HepG2 (cell line): ENCODE measurements around the gene STIMATE. TPM values are rescaled to one million over a fixed set of nuclear protein-coding genes. Genes with fewer than 3 reads are reported as not detected.

ENCODE experiments used
- ATAC-seq: fragments of 200-7000 bp; cut with Tn5 transposase; 3 replicates; pipeline ENCODE4 v1.9.1; 2020; ENCODE audit warnings: mild to moderate bottlenecking, moderate library complexity
- BruUV-seq: library from RNA; stranded (reverse); fragments of 400-500 nt; replicated peaks from 2 replicates; lab custom pipeline; 2021; lab: Mats Ljungman, UMichigan
- CTCF ChIA-PET: fragments of 300-600 bp; formaldehyde crosslinking; extraction: SDS; loops from one replicate; lab custom pipeline; 2021; ENCODE audit warnings: low total read pairs, inconsistent platforms, low intra/inter-chr PET ratio; lab: Yijun Ruan, JAX
- POLR2A ChIA-PET: fragments of 350-600 bp; sonication (Branson Sonifier 250); formaldehyde crosslinking; loops from one replicate; lab custom pipeline; 2020; ENCODE audit warnings: antibody characterized with exemption, inconsistent platforms; lab: Yijun Ruan, JAX
- DNase-seq: peaks from one replicate; pipeline ENCODE4 v3.0.0-alpha.2; 2015; ENCODE audit warnings: low spot score
- FAIRE-seq: peaks from 3 replicates; lab custom pipeline; 2011; peaks lifted over from hg19 to GRCh38; lab: Jason Lieb, UNC
- H2AFZ ChIP-seq: one replicate; pipeline ENCODE4 v1.6.1; 2011; ENCODE audit warnings: low read length, inconsistent platforms
- H3K27ac ChIP-seq: fragments of 300-600 bp; 3 replicates; pipeline ENCODE4 v1.8.0; 2011; ENCODE audit warnings: mixed run types, mild to moderate bottlenecking, mixed read lengths, low read length, inconsistent platforms; ENCODE audit not compliant: insufficient read depth; ENCODE audit errors: extremely low read length
- H3K27me3 ChIP-seq, 2 experiments: fragments of 200-600 bp in 1 of 2; 2 replicates in 1 of 2; 3 replicates in 1 of 2; pipeline versions ENCODE4 v1.6.0 to v1.8.0; 2011; ENCODE audit warnings: low read length in 2 of 2, mild to moderate bottlenecking in 2 of 2, moderate library complexity in 2 of 2, inconsistent platforms in 1 of 2; ENCODE audit not compliant: insufficient read depth in 2 of 2, control insufficient read depth in 1 of 2
- H3K36me3 ChIP-seq, 2 experiments: fragments of 200-600 bp in 1 of 2; replicated peaks in 1 of 2; 2 replicates in 1 of 2; 3 replicates in 1 of 2; pipeline versions ENCODE4 v1.5.1 to v1.8.0; 2011; ENCODE audit warnings: low read length in 2 of 2, inconsistent platforms in 1 of 2; ENCODE audit not compliant: insufficient read depth in 2 of 2, control insufficient read depth in 1 of 2
- H3K4me1 ChIP-seq: 2 replicates; pipeline ENCODE4 v1.5.1; 2012; ENCODE audit warnings: low read length, inconsistent platforms; ENCODE audit not compliant: insufficient read depth
- H3K4me2 ChIP-seq: 2 replicates; pipeline ENCODE4 v1.6.0; 2011; ENCODE audit warnings: low read depth, low read length, inconsistent platforms
- H3K4me3 ChIP-seq, 3 experiments: fragments of 200-600 bp in 1 of 3; sonication (generic), shearing (Covaris generic) in 1 of 3; replicated peaks in 1 of 3; 2 replicates each; pipeline ENCODE4 v1.5.1; 2011 to 2016; ENCODE audit warnings: low read length in 3 of 3, inconsistent platforms in 2 of 3, low read depth in 2 of 3, mild to moderate bottlenecking in 2 of 3, control low read depth in 1 of 3, mixed read lengths in 1 of 3; ENCODE audit not compliant: insufficient read depth in 1 of 3
- H3K79me2 ChIP-seq: one replicate; pipeline ENCODE4 v1.6.1; 2011; ENCODE audit warnings: low read length, inconsistent platforms; ENCODE audit not compliant: insufficient read depth
- H3K9ac ChIP-seq: 2 replicates; pipeline ENCODE4 v1.6.0; 2011; ENCODE audit warnings: mild to moderate bottlenecking, low read depth, low read length, inconsistent platforms; ENCODE audit not compliant: insufficient read depth
- H3K9me3 ChIP-seq: 2 replicates; pipeline ENCODE4 v1.5.1; 2012; ENCODE audit warnings: mild to moderate bottlenecking, low read length
- H4K20me1 ChIP-seq: 2 replicates; pipeline ENCODE4 v1.6.0; 2011; ENCODE audit warnings: inconsistent platforms, mild to moderate bottlenecking, low read length, moderate library complexity; ENCODE audit not compliant: insufficient read depth
- IKZF4 ChIP-seq: sonication (generic); formaldehyde crosslinking; IDR thresholded peaks from 2 replicates; pipeline ENCODE4 v1.5.1; 2020; ENCODE audit warnings: borderline replicate concordance, mild to moderate bottlenecking, low read depth, missing genetic modification reagents; ENCODE audit errors: not compliant biosample characterization
- KAT7 ChIP-seq: IDR thresholded peaks from 2 replicates; pipeline ENCODE4 v1.6.1; 2018; ENCODE audit warnings: borderline replicate concordance, missing compliant biosample characterization
- MEIS2 ChIP-seq: sonication (generic); formaldehyde crosslinking; IDR thresholded peaks from 2 replicates; pipeline ENCODE4 v1.9.0; 2021; ENCODE audit warnings: mild to moderate bottlenecking, missing genetic modification reagents
- SP140L ChIP-seq: sonication (generic); formaldehyde crosslinking; IDR thresholded peaks from 2 replicates; pipeline ENCODE4 v1.4.0; 2020; ENCODE audit warnings: missing genetic modification reagents, borderline replicate concordance
- ZNF564 ChIP-seq: sonication (generic); formaldehyde crosslinking; IDR thresholded peaks from 2 replicates; pipeline ENCODE4 v1.8.1; 2023; ENCODE audit warnings: mild to moderate bottlenecking, missing genetic modification reagents
- WGBS: methylation state at CpG from one replicate; pipeline ENCODE4 v1.1.6; 2017; ENCODE audit warnings: low lambda C conversion rate; 5-methylcytosine and 5-hydroxymethylcytosine counted together
- in situ Hi-C: cut with HindIII; loops from 2 replicates; pipeline ENCODE4 v1.10.0; 2017; ENCODE audit warnings: low pct_unique_long_range_greater_than_20kb; ENCODE audit not compliant: extremely low pct_ligation_motif_present
- intact Hi-C: fragments of 100-400 bp; cut with micrococcal nuclease; formaldehyde crosslinking; loops from one replicate; pipeline ENCODE4 v1.10.0; 2022; ENCODE audit not compliant: unreplicated experiment
- polyA plus RNA-seq, 8 experiments: library from polyadenylated mRNA; depleted of rRNA in 3 of 8; stranded (reverse) in 7 of 8; unstranded in 1 of 8; fragments of >200 nt; fragmentation: Illumina TruSeq in 4 of 8; extraction: Trizol in 4 of 8; gene quantifications; 2 replicates each; pipeline versions ENCODE4 v1.2.1 to v1.2.3, GENCODE V29; 2011 to 2016; ENCODE audit warnings: low read depth in 4 of 8, missing spikeins in 1 of 8, mixed read lengths in 1 of 8; ENCODE audit not compliant: insufficient read depth in 1 of 8
- total RNA-seq, 5 experiments: library from RNA; depleted of rRNA; stranded (reverse); fragments of >200 nt; fragmentation: Illumina TruSeq; extraction: Trizol; gene quantifications; 2 replicates each; pipeline ENCODE4 v1.2.3, GENCODE V29; 2016; ENCODE audit warnings: low read depth in 1 of 5
- TF ChIP-seq, protein P1 (sequence below): sonication (generic); formaldehyde crosslinking; IDR thresholded peaks from 2 replicates; pipeline ENCODE4 v1.8.1; 2023; ENCODE audit warnings: mild to moderate bottlenecking, missing genetic modification reagents
- TF ChIP-seq, protein P2 (sequence below): IDR thresholded peaks from 2 replicates; pipeline ENCODE4 v1.6.1; 2016

Gene STIMATE
- total and polyA plus RNA-seq, 2 of the 13 experiments (the other 11 are each of a cell fraction or from before 2014, with no cell fraction given) = 5.7 to 11.7 TPM

DNA sequence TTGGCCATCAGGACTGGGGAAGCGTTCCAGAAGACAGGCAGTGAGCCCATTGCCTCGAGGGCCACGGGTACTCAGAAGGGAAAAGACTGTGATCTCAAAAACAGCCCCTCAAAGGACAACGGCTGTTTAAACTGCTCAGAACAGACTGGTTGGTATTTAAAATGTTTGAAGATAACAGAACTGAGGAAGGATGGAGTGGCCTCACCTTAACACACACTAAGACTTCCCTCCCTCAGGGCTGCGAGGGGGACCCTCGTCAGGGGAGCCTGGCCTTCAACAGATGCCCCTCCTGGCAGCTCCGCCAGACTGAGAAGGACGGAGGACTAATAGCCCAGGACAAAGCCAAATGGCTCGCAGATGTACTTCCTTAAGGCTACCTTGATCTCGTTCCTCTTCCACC, 2.6 kb downstream of the STIMATE start:
- Histone ChIP-seq H3K79me2 (peaks cover 12% of the 10 kb centered on the region), H2AFZ (no peak overlapping the region), H3K4me2 (no peak overlapping the region), H3K4me1 (peaks cover 66% of the 10 kb centered on the region), H3K4me3 (no peak overlapping the region), H3K9me3 (no peaks in the 10 kb centered on the region), H3K36me3 (no peaks in the 10 kb centered on the region; a peak in 1 of 5 replicates), H4K20me1 (no peaks in the 10 kb centered on the region), H3K27ac (peak overlapping the region; percentile 56), H3K9ac (no peak overlapping the region), H3K27me3 (no peaks in the 10 kb centered on the region)
- POLR2A ChIA-PET = no interaction called here
- 91% methylated on average over 9 of the region's 10 CpGs for WGBS
- DNase-seq (no peak), ATAC-seq (no peak), FAIRE-seq (no peak)
- CTCF ChIA-PET = no interaction called here
- TF ChIP-seq ZNF564 (no peak), SP140L (CRISPR knock-in tag) (no peak), MEIS2 (no peak), KAT7 (no peak), IKZF4 (CRISPR knock-in tag) (no peak)
- TF ChIP-seq, protein P1, sequence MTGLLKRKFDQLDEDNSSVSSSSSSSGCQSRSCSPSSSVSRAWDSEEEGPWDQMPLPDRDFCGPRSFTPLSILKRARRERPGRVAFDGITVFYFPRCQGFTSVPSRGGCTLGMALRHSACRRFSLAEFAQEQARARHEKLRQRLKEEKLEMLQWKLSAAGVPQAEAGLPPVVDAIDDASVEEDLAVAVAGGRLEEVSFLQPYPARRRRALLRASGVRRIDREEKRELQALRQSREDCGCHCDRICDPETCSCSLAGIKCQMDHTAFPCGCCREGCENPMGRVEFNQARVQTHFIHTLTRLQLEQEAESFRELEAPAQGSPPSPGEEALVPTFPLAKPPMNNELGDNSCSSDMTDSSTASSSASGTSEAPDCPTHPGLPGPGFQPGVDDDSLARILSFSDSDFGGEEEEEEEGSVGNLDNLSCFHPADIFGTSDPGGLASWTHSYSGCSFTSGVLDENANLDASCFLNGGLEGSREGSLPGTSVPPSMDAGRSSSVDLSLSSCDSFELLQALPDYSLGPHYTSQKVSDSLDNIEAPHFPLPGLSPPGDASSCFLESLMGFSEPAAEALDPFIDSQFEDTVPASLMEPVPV = no peak
- TF ChIP-seq, protein P2, sequence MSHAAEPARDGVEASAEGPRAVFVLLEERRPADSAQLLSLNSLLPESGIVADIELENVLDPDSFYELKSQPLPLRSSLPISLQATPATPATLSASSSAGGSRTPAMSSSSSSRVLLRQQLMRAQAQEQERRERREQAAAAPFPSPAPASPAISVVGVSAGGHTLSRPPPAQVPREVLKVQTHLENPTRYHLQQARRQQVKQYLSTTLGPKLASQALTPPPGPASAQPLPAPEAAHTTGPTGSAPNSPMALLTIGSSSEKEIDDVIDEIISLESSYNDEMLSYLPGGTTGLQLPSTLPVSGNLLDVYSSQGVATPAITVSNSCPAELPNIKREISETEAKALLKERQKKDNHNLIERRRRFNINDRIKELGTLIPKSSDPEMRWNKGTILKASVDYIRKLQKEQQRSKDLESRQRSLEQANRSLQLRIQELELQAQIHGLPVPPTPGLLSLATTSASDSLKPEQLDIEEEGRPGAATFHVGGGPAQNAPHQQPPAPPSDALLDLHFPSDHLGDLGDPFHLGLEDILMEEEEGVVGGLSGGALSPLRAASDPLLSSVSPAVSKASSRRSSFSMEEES = no peak
- intact Hi-C loops (loop anchor here (5.0 kb wide), 1 partner anchor 42 kb away; no protein-coding TSS in a partner anchor), in situ Hi-C loops (no loop called here)
- no TSS peak for BruUV-seq
